Measurements from ENCODE around the gene PDZD2. TPM values are rescaled to one million over a fixed set of nuclear protein-coding genes. Genes with fewer than 3 reads are reported as not detected.

Gene PDZD2
- total RNA-seq, 1 experiment from 2014 or later = 0.37 TPM

- TF ChIP-seq CBX3 (IDR thresholded peaks at IDR 0.05; ENCODE audit: low read depth) = no peak
- TF ChIP-seq EGR1 (IDR thresholded peaks at IDR 0.05; ENCODE audit: low read depth) = no peak
- no peak for TF ChIP-seq ZFX (IDR thresholded peaks at IDR 0.05)
- TF ChIP-seq, protein P1, sequence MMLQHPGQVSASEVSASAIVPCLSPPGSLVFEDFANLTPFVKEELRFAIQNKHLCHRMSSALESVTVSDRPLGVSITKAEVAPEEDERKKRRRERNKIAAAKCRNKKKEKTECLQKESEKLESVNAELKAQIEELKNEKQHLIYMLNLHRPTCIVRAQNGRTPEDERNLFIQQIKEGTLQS (IDR thresholded peaks at IDR 0.05) = no peak
- no peak for TF ChIP-seq JUND (IDR thresholded peaks at IDR 0.05)
- TF ChIP-seq RAD21 (IDR thresholded peaks at IDR 0.05; ENCODE audit: low read depth) = no peak
- no peak for TF ChIP-seq ZNF274 (IDR thresholded peaks at IDR 0.05; ENCODE audit: low read depth, low read length)
Observed at GRCh38 chr5:32129074-32129598, 490.2 kb downstream of the PDZD2 start (continued).

GRCh38 chr5:32130865-32131264 is 491.9 kb downstream of the PDZD2 start:
- ATAC-seq (no peak), DNase-seq (ENCODE audit: low read depth, low spot score) (no peak)
- no peak for TF ChIP-seq POLR2A (IDR thresholded peaks at IDR 0.05; ENCODE audit: borderline replicate concordance, extremely low read depth, insufficient read depth, insufficient read length)
- no peaks in the 10 kb centered on the region for H3K4me1 ChIP-seq (ENCODE audit: control insufficient read depth in 1 of 2, insufficient read depth in 2 of 2, low read length in 2 of 2)
- H3K36me3 ChIP-seq (ENCODE audit: control insufficient read depth in 1 of 2, insufficient read depth in 2 of 2, low read length in 2 of 2) = peaks cover 12 to 21% of the 10 kb centered on the region in 2 experiments; a peak in 3 of 4 replicates
- no peak overlapping the region for H3K9ac ChIP-seq (ENCODE audit: low read length)
- H4K20me1 ChIP-seq (ENCODE audit: insufficient read depth) = peaks cover 14% of the 10 kb centered on the region; the same call in 1 of the 2 replicates
- no peak overlapping the region for H2AFZ ChIP-seq (ENCODE audit: low read depth, low read length, poor library complexity, severe bottlenecking)
- ChIA-PET POLR2A (no interaction called here), RAD21 (ENCODE audit: low non-redundant PET in 1 of 2, low total read pairs in 2 of 2, uncharacterized antibody in 2 of 2, unreplicated experiment in 2 of 2) (no interaction called here), CTCF (no interaction called here)
- H3K27me3 ChIP-seq (ENCODE audit: insufficient read depth, low read length) = no peaks in the 10 kb centered on the region
- H3K9me2 ChIP-seq (ENCODE audit: insufficient read depth) = no peaks in the 10 kb centered on the region
- H3K79me2 ChIP-seq (ENCODE audit: insufficient read depth, low read length) = peaks cover 84% of the 10 kb centered on the region
- no peak overlapping the region for H3K4me2 ChIP-seq (ENCODE audit: low read length)
- H3K4me3 ChIP-seq (replicated peaks in 1 of 2; ENCODE audit: low read depth in 1 of 2, low read length in 2 of 2) = no peak overlapping the region
- no TSS peak for BruUV-seq (replicated peaks)
- H3K9me3 ChIP-seq (ENCODE audit: control insufficient read depth in 1 of 2, insufficient read depth in 1 of 2, low read depth in 1 of 2, low read length in 2 of 2) = no peaks in the 10 kb centered on the region
- H3K27ac ChIP-seq (ENCODE audit: low read depth, low read length) = no peak overlapping the region
- intact Hi-C loops (cut with micrococcal nuclease) = no loop called here

DNA sequence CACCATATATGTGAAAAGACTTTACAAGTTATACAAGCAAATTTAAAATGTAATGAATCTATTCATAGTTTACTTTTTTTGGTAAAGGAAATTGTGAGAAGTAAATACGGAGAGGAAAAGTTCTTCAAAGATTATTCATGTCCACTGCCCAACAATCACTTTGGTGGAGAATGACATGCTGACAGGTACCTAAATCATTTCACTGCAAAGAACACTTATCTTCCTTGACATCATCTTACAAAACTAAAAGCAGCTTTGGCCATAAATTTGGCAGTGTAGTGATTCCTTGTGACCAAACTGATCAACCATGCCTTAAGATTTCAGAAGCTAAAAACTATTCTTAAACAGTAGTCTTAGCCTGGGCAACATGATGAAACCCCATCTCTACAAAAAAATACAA is 492.7 kb downstream of the PDZD2 start:
- Histone ChIP-seq H3K4me2 (ENCODE audit: low read length) (no peak overlapping the region), H2AFZ (ENCODE audit: low read depth, low read length, poor library complexity, severe bottlenecking) (no peak overlapping the region), H3K27me3 (ENCODE audit: insufficient read depth, low read length) (no peaks in the 10 kb centered on the region), H3K36me3 (ENCODE audit: control insufficient read depth in 1 of 2, insufficient read depth in 2 of 2, low read length in 2 of 2) (peaks cover 8 to 16% of the 10 kb centered on the region in 2 experiments; a peak in 3 of 4 replicates), H3K9ac (ENCODE audit: low read length) (no peak overlapping the region), H3K4me1 (ENCODE audit: control insufficient read depth in 1 of 2, insufficient read depth in 2 of 2, low read length in 2 of 2) (no peaks in the 10 kb centered on the region), H3K79me2 (ENCODE audit: insufficient read depth, low read length) (peaks cover 82% of the 10 kb centered on the region), H3K4me3 (replicated peaks in 1 of 2; ENCODE audit: low read depth in 1 of 2, low read length in 2 of 2) (no peak overlapping the region), H3K9me3 (ENCODE audit: control insufficient read depth in 1 of 2, insufficient read depth in 1 of 2, low read depth in 1 of 2, low read length in 2 of 2) (no peaks in the 10 kb centered on the region), H4K20me1 (ENCODE audit: insufficient read depth) (peaks cover 14% of the 10 kb centered on the region; the same call in 1 of the 2 replicates), H3K9me2 (ENCODE audit: insufficient read depth) (no peaks in the 10 kb centered on the region), H3K27ac (ENCODE audit: low read depth, low read length) (no peak overlapping the region)
- ATAC-seq (no peak), DNase-seq (ENCODE audit: low read depth, low spot score) (no peak)
- TF ChIP-seq POLR2A (IDR thresholded peaks at IDR 0.05; ENCODE audit: borderline replicate concordance, extremely low read depth, insufficient read depth, insufficient read length) (no peak), EZH2 (IDR thresholded peaks at IDR 0.05) (no peak), EZH2phosphoT487 (IDR thresholded peaks at IDR 0.05; ENCODE audit: borderline replicate concordance) (no peak), JUND (IDR thresholded peaks at IDR 0.05) (no peak), ZNF274 (IDR thresholded peaks at IDR 0.05; ENCODE audit: low read depth, low read length) (no peak), SRF (IDR thresholded peaks at IDR 0.05; ENCODE audit: low read depth) (no peak), FOSL1 (IDR thresholded peaks at IDR 0.05; ENCODE audit: low read depth) (no peak), CTCF (IDR thresholded peaks at IDR 0.05 in 2 of 3, conservative IDR thresholded peaks at IDR 0.05 in 1 of 3; ENCODE audit: borderline replicate concordance in 1 of 3, insufficient read depth in 1 of 3, low read depth in 2 of 3, low read length in 2 of 3) (no peak), CEBPB (IDR thresholded peaks at IDR 0.05; ENCODE audit: low read depth) (no peak), YY1 (IDR thresholded peaks at IDR 0.05; ENCODE audit: extremely low read depth, insufficient replicate concordance, low read depth, low read length) (no peak)
- TF ChIP-seq, protein P2, sequence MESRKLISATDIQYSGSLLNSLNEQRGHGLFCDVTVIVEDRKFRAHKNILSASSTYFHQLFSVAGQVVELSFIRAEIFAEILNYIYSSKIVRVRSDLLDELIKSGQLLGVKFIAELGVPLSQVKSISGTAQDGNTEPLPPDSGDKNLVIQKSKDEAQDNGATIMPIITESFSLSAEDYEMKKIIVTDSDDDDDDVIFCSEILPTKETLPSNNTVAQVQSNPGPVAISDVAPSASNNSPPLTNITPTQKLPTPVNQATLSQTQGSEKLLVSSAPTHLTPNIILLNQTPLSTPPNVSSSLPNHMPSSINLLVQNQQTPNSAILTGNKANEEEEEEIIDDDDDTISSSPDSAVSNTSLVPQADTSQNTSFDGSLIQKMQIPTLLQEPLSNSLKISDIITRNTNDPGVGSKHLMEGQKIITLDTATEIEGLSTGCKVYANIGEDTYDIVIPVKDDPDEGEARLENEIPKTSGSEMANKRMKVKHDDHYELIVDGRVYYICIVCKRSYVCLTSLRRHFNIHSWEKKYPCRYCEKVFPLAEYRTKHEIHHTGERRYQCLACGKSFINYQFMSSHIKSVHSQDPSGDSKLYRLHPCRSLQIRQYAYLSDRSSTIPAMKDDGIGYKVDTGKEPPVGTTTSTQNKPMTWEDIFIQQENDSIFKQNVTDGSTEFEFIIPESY (IDR thresholded peaks at IDR 0.05; ENCODE audit: extremely low read depth, insufficient replicate concordance, low read length) = no peak
- no TSS peak for BruUV-seq (replicated peaks)
- intact Hi-C loops (cut with micrococcal nuclease) = no loop called here
- RAD21 ChIA-PET (ENCODE audit: low non-redundant PET in 1 of 2, low total read pairs in 2 of 2, uncharacterized antibody in 2 of 2, unreplicated experiment in 2 of 2) = interaction anchor here in 1 of 2 experiments (0.6 kb wide), 1 partner anchor 50 kb away, joined by 3 read pairs; no protein-coding TSS in a partner anchor
- POLR2A ChIA-PET = no interaction called here
- CTCF ChIA-PET = no interaction called here
